ENCODE measurements around the gene OR9G1.

Gene OR9G1

DNA sequence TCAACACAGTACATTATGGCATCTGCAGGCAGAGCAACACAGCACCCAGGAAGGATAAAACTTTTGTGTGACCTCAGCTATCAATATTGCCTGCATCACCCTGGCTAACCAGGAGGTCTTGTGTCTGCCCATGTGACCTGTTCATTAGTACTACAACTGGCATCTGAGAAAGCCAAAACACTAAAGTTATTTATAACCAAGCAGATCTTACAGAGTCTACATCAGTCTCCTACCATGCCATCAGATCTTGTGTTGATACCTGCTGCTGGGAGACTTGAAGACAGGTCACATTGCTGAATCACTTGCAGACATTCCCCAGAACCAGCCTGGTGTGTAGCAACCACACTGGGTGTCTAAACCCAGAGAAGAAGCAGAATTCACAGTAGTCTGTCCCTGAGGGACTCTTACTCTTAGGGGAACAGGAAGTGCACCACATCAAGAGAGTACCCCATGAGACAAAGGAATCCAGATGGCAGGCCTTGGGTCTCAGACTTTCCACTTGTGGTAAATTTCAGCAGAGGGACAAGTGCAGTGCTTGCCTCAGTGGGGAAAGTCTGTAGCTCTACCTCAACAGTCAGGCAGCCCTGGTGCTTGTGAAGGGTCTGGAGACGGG, 7.0 kb downstream of the OR9G1 start:
- Histone ChIP-seq H3K9me3 (replicated peaks in 1 of 11) (peaks cover 0 to 8% (median 5%) of the 10 kb centered on the region in 11 experiments; a peak in 5 of 22 replicates), H3K4me1 (peaks cover 0 to 29% (median 25%) of the 10 kb centered on the region in 10 experiments; a peak in 16 of 20 replicates), H3K27me3 (no peaks in the 10 kb centered on the region), H3K4me2 (peak overlapping the region in 10 of 11 experiments; percentile 5 to 77 (median 60); a peak in 17 of 22 replicates), H4K20me1 (no peaks in the 10 kb centered on the region), H3K27ac (no peak overlapping the region; a peak in 1 of 22 replicates), H3K9ac (no peak overlapping the region), H3K4me3 (no peak overlapping the region), H3K36me3 (no peaks in the 10 kb centered on the region)
- no peak for TF ChIP-seq Cebpa-rat (IDR thresholded peaks at IDR 0.05)

GRCh38 chr11:56706486-56706885, 7.6 kb downstream of the OR9G1 start:
- no peak overlapping the region for H3K4me3 ChIP-seq
- H4K20me1 ChIP-seq: no peaks in the 10 kb centered on the region
- peaks cover 0 to 8% (median 6%) of the 10 kb centered on the region in 11 experiments; a peak in 5 of 22 replicates for H3K9me3 ChIP-seq (replicated peaks in 1 of 11)
- no peaks in the 10 kb centered on the region for H3K36me3 ChIP-seq
- H3K27me3 ChIP-seq: no peaks in the 10 kb centered on the region
- no peak overlapping the region; a peak in 1 of 22 replicates for H3K27ac ChIP-seq
- no peak for TF ChIP-seq Cebpa-rat (IDR thresholded peaks at IDR 0.05)
- peak overlapping the region in 9 of 11 experiments; percentile 13 to 77 (median 62); a peak in 17 of 22 replicates for H3K4me2 ChIP-seq
- H3K9ac ChIP-seq: no peak overlapping the region
- peaks cover 0 to 29% (median 25%) of the 10 kb centered on the region in 10 experiments; a peak in 16 of 20 replicates for H3K4me1 ChIP-seq

GRCh38 chr11:56714206-56714605, 15.3 kb downstream of the OR9G1 start:
- Histone ChIP-seq H3K9ac (no peak overlapping the region), H4K20me1 (no peaks in the 10 kb centered on the region), H3K4me2 (no peak overlapping the region), H3K36me3 (no peaks in the 10 kb centered on the region), H3K27me3 (no peaks in the 10 kb centered on the region), H3K4me3 (no peak overlapping the region), H3K4me1 (no peaks in the 10 kb centered on the region), H3K27ac (no peak overlapping the region), H3K9me3 (replicated peaks in 1 of 11) (peaks cover 0 to 8% (median 4%) of the 10 kb centered on the region in 11 experiments; a peak in 4 of 22 replicates)
- no peak for TF ChIP-seq Cebpa-rat (IDR thresholded peaks at IDR 0.05)

GRCh38 chr11:56716379-56716854, 17.5 kb downstream of the OR9G1 start:
- no peaks in the 10 kb centered on the region for H3K4me1 ChIP-seq
- H3K4me3 ChIP-seq: no peak overlapping the region
- no peaks in the 10 kb centered on the region for H3K36me3 ChIP-seq
- H3K4me2 ChIP-seq: no peak overlapping the region
- H3K9me3 ChIP-seq (replicated peaks in 1 of 11): no peaks in the 10 kb centered on the region
- H4K20me1 ChIP-seq: no peaks in the 10 kb centered on the region
- H3K27me3 ChIP-seq: no peaks in the 10 kb centered on the region
- no peak for TF ChIP-seq Cebpa-rat (IDR thresholded peaks at IDR 0.05)
- H3K9ac ChIP-seq: no peak overlapping the region
- no peak overlapping the region for H3K27ac ChIP-seq

DNA sequence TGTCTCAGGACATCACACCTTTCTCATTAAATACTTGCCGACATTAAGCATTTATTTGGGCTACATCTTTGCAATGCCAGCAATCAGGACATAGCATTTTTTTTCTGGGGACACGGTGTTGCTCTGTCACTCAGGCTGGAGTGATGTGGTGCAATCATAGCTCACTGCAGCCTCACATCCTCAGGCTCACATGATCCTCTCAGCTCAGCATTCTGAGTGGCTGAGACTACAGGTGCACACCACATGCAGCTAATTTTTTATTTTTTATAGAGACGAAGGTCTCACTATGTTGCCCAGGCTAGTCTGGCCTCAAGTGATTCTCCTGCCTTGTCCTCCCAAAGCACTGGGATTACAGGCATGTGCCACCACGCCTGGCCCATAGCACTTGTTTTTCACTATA, 21.6 kb downstream of the OR9G1 start:
- Histone ChIP-seq H3K27me3 (no peaks in the 10 kb centered on the region), H3K27ac (no peak overlapping the region), H3K9ac (no peak overlapping the region), H4K20me1 (no peaks in the 10 kb centered on the region), H3K4me2 (no peak overlapping the region), H3K36me3 (no peaks in the 10 kb centered on the region), H3K4me3 (no peak overlapping the region), H3K9me3 (replicated peaks in 1 of 11) (no peaks in the 10 kb centered on the region), H3K4me1 (no peaks in the 10 kb centered on the region)
- TF ChIP-seq Cebpa-rat (IDR thresholded peaks at IDR 0.05): no peak

GRCh38 chr11:56740107-56740506, 41.2 kb downstream of the OR9G1 start:
- Histone ChIP-seq H3K4me2 (no peak overlapping the region), H3K9ac (no peak overlapping the region), H3K36me3 (no peaks in the 10 kb centered on the region), H3K27ac (no peak overlapping the region), H3K27me3 (no peaks in the 10 kb centered on the region), H3K4me3 (no peak overlapping the region), H4K20me1 (no peaks in the 10 kb centered on the region), H3K9me3 (replicated peaks in 1 of 11) (no peaks in the 10 kb centered on the region), H3K4me1 (no peaks in the 10 kb centered on the region)
- TF ChIP-seq Cebpa-rat (IDR thresholded peaks at IDR 0.05): no peak

DNA sequence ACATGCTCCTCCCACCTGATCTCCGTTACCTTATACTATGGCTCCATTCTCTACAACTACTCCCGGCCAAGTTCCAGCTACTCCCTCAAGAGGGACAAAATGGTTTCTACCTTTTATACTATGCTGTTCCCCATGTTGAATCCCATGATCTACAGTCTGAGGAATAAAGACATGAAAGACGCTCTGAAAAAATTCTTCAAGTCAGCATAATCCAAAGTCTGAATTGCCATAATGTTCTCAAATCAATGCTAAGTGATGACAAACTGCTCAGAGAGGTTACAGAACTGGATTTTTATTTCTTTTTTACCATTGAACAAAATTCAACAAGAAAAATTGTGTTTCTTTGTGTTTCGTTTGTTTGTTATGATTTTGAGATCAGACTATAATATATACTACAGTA, 42.0 kb downstream of the OR9G1 start:
- no peaks in the 10 kb centered on the region; a peak in 1 of 22 replicates for H3K9me3 ChIP-seq (replicated peaks in 1 of 11)
- no peak overlapping the region for H3K9ac ChIP-seq
- no peaks in the 10 kb centered on the region for H3K36me3 ChIP-seq
- no peaks in the 10 kb centered on the region for H3K27me3 ChIP-seq
- no peak overlapping the region for H3K4me2 ChIP-seq
- H3K4me3 ChIP-seq: no peak overlapping the region
- no peak for TF ChIP-seq Cebpa-rat (IDR thresholded peaks at IDR 0.05)
- H3K27ac ChIP-seq: no peak overlapping the region
- no peaks in the 10 kb centered on the region for H4K20me1 ChIP-seq
- no peaks in the 10 kb centered on the region for H3K4me1 ChIP-seq

GRCh38 chr11:56748597-56748996, 49.7 kb downstream of the OR9G1 start, which contains the start of gene OR9G4:
TSS of gene OR9G4 (minus strand) at chr11:56748697. CDS start at chr11:56743766, 4,931 bp downstream.
- Histone ChIP-seq H4K20me1 (no peaks in the 10 kb centered on the region), H3K36me3 (no peaks in the 10 kb centered on the region), H3K4me3 (no peak within 1 kb of the TSS), H3K9ac (no peak within 1 kb of the TSS), H3K4me1 (no peaks in the 10 kb centered on the region), H3K4me2 (no peak within 1 kb of the TSS), H3K27me3 (no peaks in the 10 kb centered on the region), H3K27ac (no peak within 1 kb of the TSS), H3K9me3 (replicated peaks in 1 of 11) (no peaks in the 10 kb centered on the region; a peak in 2 of 22 replicates)
- no peak for TF ChIP-seq Cebpa-rat (IDR thresholded peaks at IDR 0.05)

GRCh38 chr11:56750190-56750589, 51.3 kb downstream of the OR9G1 start:
- H3K4me3 ChIP-seq: no peak overlapping the region
- H3K4me2 ChIP-seq: no peak overlapping the region
- no peak overlapping the region for H3K9ac ChIP-seq
- 0 out of 22 replicates have a peak, but pooled peaks of 1 of the 11 experiments have one; percentile 52 for TF ChIP-seq Cebpa-rat (IDR thresholded peaks at IDR 0.05)
- H3K36me3 ChIP-seq: no peaks in the 10 kb centered on the region
- no peaks in the 10 kb centered on the region for H4K20me1 ChIP-seq
- H3K27ac ChIP-seq: no peak overlapping the region
- H3K9me3 ChIP-seq (replicated peaks in 1 of 11): no peaks in the 10 kb centered on the region; a peak in 2 of 22 replicates
- no peaks in the 10 kb centered on the region for H3K27me3 ChIP-seq
- H3K4me1 ChIP-seq: no peaks in the 10 kb centered on the region

- no peak overlapping the region for H3K27ac ChIP-seq
- no peaks in the 10 kb centered on the region for H3K27me3 ChIP-seq
- H3K9me3 ChIP-seq (replicated peaks in 1 of 11): no peaks in the 10 kb centered on the region; a peak in 1 of 22 replicates
- no peak overlapping the region for H3K9ac ChIP-seq
- no peaks in the 10 kb centered on the region for H4K20me1 ChIP-seq
- no peak overlapping the region for H3K4me3 ChIP-seq
- H3K36me3 ChIP-seq: no peaks in the 10 kb centered on the region
- no peak overlapping the region for H3K4me2 ChIP-seq
- no peaks in the 10 kb centered on the region for H3K4me1 ChIP-seq
- no peak for TF ChIP-seq Cebpa-rat (IDR thresholded peaks at IDR 0.05)
These were observed 52.6 kb downstream of the OR9G1 start for GRCh38 chr11:56751480-56751879.
